HT-29 (cell line): ENCODE data around the gene TRERF1. TPM values are rescaled to one million over a fixed set of nuclear protein-coding genes. Genes with fewer than 3 reads are reported as not detected.

Experiments used
- DNase-seq: peaks from one replicate; pipeline ENCODE4 v3.0.0-alpha.2; 2015; ENCODE audit warnings: low spot score
- total RNA-seq: library from RNA; depleted of rRNA; stranded (reverse); fragments of >200 nt; shearing (Covaris generic); gene quantifications from 2 replicates; pipeline ENCODE4 v1.2.3, GENCODE V29; 2014

TRERF1 gene
- total RNA-seq, 1 experiment from 2014 or later: 6.8 TPM

DNA sequence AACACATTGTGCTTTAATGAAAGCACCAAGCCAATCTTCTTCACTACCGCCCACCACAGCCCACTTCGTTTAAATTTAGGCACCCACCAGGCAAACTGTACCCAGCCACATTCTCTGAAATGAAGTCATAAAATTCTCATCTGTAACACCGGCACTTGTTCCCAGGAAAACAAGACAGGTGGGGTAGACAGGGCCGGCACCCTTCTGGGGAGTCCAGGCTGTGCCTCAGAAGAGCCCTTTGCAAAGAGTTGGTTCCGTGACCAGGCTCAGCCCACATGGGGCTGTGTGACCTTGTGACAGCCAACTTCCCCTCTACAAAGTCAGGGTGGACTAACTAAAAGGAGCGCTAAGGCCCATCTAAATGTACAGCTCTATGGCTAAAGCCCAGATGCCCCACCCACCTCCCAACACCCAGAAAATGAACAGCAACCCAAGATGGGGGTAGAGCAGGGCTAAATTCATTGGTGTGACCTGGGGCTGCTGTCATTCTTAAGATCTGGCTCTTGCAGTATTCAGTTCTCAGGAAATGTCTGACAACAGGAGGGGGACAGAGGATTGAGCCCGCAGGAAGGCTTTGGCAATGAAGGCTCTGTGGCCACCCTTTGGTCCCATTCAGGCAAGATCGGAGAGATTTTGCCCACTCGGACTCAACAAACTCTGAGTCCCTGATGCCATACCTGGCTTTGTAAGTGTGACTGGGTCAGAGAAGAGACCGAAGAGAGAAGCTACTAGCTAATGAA is 56.7 kb downstream of the TRERF1 start:
- no peak for DNase-seq

DNA sequence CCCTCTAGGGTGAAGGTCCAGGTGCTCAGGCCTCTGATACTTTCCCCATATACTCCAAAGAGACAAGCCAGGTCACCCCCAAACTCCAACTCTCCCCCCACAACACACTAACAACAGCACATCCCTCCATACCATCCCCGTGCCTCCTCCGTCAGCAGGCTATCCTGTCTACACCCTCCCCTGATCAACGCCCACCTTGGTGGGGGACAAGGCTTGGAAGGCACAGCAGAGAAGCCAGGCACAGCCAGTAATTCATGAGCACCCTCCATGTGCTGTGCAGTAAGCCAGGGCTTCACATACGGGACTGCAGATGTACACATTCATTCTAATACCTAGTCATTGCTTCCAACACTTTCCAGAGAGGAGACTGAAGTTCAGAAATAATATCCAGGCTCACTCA is 57.6 kb downstream of the TRERF1 start:
- DNase-seq: no peak

DNA sequence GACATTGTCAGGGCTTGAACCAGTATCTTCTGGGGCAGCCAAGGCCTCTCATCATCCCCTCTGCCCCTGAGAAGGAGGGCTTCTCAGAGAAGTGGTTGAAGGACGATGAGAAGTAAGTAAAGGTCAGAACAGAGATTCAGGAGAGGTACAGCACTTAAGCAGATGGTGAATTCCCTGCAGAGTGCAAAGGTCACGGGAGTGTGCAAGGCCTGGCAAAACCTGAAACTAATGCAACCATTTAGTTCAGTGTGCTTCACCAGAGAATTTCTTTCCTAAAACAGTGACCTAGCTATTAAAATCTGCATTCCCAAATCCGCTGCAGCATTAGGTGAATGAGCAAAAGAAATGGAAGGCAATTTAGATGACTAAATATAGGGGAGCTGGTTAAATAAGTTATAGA is 58.4 kb downstream of the TRERF1 start:
- DNase-seq: no peak

DNA sequence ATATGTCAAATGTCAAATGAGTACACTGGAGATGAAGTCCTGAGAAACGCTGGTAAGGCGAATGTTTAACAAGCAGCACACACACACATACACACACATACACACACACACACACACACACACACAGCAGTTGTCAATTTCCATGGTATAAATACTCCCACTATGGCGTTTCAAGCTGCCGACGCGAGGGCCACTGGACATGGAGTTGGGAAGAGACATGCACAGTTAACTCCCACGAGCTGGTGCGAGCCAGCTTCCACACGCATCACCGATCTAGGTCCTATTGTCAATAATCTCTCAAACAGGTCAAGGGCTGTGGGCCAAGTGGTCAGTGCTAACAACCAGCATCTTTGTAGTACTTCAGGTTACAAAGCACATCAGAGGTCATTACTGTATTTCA is 58.9 kb downstream of the TRERF1 start:
- DNase-seq: no peak

DNA sequence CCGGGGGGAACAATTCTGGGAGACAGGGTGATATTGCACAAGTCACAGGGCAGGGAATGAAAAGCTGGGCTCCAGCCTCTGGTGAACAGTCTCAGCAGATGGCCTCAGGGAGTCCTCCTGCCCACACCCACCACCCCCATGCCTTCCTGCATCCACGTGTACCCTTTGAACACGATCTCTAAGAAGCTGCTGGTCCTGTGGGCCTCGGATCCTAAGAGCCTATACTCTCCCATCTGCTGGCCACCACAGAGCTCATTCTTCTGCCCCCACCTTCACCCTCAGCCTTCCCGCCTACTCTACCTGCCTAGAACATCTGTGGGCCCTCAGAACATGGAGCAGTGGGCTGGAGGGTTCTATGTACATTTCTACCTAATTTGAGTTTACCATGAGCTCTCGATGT is 60.3 kb downstream of the TRERF1 start:
- no peak for DNase-seq

DNA sequence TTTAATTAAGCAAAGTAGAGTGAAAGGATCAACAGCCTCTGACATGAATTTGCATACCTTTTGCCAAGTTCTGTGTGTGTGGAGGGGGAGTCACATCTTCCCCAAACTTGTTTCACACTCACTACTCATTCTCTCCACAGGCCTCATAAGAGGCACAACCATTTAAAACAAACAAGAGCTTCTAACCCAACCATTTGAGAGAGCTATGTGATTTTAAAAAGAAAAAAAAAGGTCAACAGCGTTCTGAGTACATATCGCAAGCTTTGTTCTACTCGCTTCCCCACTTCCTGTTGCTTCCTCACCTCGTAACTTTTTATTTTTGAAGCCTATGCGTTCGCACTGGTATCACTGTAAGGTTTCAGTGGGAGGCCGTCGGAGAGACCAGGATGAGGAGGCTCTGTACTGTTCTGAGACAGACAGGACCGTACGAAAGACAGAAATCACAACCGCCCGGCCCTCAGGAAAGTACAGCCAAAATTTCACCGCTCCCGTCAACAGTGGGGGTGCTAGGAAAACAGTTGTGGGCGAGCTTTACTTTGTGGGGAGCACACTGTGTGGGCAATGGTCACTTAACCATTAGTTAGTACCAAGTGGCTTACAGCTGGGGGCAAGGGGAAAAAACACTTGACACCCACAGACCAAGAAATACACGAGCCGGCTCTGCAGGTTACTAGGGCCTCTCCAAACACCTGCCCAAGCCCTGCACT is 61.3 kb downstream of the TRERF1 start:
- no peak for DNase-seq

DNA sequence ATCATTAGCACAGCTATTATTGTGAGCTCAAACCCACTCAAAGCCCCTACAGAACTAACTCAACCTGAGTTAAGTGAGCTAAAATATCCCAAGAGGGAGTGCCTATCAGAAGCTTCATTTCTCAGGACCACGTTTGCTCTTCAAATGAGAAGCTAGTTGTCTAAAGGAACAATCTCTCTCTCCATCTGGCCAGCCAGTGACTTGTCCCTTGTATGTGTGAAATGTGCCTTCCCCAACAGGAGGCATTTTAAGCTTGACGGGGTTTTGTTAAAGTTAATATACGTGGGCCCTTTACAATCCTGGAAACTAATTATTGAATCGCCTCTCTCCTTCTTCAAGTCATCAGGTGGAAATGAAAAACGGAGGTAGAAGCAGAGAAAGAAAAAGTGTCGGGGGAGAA is 62.0 kb downstream of the TRERF1 start:
- DNase-seq: no peak

DNA sequence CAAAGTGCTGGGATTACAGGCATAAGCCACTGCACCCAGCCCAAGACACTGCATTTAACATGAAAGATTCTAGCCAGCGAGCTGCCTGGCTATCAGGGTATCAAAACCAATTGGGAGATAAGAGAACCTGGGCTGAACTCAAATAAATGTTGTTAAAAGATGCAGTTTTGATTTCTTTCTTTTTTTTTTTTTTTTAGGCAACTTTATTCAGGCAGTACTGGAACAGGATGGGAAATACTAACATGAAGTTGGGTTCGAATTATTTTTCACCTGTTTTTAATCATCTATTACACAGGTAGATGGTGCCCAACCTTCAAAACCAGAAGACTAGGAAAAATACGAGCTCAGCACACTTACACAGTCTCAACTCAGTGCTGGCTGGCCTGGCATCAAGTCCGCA is 63.7 kb downstream of the TRERF1 start:
- DNase-seq: no peak

DNA sequence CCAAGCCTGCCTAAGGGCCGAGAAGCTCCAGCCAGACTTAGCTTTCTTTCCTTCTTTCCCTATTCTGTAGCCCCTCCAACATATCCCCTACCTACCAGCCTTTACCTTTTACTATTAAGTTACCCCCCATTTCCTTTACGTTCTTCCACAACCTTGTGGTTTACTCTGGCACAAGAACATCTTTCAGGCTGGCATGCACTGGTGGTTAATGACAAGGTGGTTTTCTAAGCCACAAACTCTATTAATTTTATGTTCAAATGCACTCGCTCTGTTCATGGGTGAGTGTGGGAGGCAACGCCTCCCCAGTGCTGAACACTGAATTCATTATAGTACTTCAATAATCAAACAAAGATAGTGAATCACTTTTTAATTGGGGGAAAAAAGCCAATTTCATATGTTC is 64.4 kb downstream of the TRERF1 start:
- no peak for DNase-seq

DNA sequence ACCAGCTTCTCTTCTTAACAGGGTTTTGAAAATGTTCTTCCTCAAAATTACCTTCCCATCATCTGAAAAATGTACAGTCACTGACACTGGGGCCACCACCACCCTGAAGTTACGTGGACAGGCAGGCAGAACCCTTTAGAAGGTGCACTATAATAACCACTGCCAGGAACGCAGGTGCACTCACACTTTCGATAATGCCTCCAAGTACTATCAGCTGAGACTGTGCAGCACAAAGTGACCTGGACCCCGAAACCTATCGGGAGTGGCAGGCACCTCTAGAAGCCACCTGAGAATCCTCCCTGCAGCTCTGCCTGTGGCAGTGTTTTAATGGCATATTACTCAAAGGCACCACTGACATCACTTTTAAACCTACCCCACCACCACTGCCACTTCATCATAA is 66.4 kb downstream of the TRERF1 start:
- DNase-seq: no peak

DNA sequence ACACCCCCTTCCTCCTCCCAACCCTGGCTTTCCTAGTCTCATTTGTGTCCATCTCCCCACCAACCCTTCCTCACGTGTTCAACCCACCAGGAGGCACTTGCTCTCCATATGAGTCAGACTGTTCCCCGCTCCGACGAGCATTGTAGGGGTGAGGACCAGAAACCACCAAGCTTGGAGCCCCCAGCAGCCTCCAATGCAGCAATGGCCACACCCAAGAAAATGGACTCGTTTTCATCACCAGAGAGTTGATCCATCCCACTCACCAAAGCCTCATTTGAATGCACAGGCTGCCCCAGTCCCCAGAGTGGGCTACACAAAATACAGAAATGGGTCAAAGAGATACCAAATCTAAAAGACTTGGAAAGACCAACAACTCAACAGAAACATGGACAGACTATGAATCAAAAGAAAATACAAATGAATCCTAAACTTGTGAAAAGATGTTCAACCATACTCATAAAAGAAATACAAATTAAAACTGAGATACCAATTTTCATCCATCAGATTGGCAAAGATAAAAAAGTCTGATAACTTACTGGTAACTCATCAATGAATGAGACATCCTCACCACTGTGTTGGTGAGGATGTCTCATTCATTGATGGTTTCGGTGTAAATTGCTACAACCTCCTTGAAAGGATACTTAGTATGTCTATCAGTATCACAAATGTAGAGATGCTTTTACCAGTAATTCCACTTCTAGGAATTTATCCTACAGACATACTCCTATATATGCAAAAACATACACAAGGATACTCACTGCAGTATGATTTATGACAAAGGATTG is 68.1 kb downstream of the TRERF1 start:
- DNase-seq: no peak

DNA sequence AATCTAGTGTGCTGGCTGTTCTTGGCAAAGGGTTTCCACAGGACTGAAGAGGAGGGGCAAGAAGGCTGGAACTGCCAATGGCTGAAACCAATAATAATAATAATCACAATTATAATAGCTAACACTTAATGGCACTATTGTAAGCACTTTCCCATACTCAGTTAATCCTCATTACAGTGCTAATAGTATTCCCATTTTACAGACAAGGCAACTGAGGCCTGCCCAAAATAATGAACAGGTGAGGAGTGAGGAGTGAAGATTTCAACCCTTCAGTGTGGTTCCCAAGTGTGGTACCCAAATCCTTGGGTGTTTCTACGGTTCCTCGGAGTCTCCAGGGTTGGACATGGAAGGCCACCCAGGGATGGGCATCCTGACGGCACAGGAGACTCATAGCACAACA is 69.9 kb downstream of the TRERF1 start:
- no peak for DNase-seq

DNA sequence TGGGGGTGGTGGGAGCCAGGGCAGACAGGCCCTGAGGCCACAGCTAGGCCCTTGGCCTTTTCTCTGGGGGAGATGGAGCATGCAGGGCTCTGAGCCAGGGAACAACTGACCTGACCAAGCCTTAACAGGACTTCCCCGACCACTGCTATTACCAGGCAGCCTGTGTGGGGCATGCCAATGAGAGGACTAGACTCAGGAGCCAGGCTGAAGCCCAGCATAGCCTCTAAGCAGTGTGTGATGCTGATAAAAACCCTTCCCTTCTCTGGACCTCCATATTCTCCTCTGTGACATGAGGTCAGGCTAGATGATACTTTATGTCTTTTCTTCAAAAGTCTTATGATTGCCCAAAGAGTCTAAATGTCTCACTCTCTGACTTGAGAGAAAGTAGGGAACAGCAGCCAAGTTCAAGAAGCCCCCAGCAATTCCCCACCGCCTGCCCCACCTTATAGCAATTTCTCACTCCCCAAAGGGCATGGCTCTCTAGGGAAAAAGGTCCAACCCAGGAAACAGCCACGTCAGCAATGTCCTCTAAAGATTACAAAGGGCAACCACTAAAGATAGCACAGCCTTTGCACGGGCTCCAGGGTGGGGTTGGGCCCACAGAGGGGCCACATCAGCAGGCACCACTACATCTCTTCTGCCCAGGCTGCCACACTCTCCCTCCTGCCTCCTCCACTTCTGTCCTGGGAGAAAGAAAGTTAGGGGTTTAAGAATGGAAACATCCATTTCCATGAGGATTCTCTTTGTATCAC is 71.3 kb downstream of the TRERF1 start:
- no peak for DNase-seq

DNA sequence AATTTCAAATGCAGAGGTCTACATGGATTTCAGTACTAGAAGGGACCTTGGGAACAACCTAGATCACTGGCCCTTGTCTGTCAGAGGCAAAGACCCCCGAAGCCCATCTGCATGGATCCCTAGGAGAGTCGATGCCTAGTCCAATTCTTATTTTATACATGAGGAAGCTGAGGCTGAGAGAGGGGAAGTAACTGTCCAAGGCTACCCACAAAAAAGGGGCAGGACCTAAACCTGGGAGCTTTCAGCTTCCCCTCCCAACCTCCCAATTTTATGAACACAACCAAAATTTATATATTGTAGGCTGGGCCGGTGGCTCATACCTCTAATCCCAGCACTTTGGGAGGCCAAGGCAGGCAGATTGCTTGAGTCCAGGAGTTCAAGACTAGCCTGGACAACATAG is 73.2 kb downstream of the TRERF1 start:
- DNase-seq: no peak

DNA sequence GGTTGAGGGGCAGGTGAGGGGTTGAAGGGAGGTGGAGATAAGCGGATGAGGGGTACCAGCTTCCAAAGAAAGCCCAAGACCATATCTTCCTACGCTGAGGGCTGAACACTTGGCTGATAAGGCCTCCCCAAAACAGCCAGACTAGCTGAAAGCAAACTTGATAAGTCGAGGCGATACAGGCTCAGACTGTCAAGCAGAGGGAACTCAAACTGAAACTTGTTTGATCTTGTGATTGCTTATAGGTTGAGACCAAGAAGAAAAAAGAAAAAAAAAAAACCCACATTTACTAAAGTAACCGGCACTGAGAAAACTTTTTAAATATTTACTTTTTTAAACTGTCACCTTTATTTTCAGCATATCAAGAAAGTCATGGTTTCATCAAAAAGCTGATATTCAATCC is 73.6 kb downstream of the TRERF1 start:
- no peak for DNase-seq

DNA sequence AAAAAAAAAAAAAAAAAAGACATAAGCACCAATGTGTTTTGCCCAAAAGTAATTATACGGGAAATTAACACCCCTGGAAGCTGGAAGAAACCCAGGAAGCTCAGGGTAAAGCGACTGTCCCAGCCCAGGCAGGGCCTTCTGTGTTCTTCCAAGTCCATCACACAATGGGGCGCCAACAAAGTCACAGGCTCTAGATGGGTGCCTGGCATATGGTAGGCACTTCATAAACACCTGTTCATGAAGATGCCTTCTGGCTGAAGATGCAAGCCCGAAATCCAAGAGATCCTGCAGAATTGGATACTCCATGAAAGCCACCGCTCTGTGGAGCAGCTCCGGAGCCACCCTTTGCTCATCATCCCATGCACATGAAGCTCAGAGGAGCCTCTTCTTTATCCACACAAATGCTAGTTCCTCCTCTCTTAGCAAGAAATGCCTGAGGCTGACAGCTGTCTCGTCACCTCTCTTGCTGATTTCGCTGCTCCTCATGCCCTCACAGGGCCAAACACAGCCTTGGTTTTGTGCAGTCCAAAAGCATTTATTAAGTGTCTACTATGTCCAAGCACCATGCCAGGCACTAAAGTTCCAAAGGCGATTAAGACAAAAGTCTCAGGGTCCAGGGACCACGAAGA is 76.6 kb downstream of the TRERF1 start:
- no peak for DNase-seq

DNA sequence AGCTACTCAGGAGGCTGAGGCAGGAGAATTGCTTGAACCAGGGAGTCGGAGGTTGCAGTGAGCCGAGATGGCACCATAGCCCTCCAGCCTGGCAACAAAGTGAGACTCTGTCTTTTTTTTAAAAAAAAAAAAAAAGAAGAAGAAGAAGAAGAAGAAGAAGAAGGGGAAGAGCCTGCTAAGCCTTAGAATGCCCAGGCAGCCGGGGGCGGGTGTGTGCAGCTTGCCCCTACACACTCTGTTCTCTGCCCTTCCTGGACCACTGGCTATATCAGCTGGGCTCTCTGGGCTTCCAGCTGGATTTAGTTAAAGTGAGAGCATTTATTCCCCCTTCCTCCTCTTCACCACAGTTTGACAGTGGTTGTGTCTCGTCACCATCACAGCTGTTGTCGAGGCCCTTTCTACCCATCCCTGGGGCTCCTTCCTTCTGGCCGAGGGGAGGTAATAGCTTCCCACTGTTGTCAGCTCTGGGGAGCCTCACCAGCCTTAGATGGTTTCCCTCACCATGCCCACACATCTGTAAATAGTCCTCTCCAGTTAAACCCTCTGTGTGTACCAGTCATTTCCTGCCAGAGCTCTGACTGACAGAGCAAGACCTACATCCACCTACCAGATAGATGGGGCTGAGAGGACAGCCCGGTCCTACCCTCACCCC is 77.6 kb downstream of the TRERF1 start:
- DNase-seq: no peak

DNA sequence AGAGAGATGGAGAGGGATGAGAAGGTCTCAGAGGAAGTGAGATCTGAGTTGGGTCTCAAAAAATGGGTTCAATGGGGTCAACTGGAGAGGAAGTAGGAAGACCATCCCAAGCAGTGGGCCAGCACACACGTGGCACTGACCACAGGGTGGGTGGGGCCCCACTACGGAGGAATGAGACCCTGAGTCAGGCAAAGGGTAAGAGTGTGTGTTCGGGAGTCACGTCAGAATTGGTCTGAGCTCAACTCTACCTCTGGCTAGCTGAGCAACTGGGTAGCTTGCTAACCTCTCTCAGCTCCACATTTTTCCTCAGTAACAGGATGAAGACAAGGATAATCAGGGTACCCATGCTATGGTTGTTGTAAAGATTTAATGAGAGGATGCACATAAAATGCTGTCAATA is 79.0 kb downstream of the TRERF1 start:
- DNase-seq: no peak

DNA sequence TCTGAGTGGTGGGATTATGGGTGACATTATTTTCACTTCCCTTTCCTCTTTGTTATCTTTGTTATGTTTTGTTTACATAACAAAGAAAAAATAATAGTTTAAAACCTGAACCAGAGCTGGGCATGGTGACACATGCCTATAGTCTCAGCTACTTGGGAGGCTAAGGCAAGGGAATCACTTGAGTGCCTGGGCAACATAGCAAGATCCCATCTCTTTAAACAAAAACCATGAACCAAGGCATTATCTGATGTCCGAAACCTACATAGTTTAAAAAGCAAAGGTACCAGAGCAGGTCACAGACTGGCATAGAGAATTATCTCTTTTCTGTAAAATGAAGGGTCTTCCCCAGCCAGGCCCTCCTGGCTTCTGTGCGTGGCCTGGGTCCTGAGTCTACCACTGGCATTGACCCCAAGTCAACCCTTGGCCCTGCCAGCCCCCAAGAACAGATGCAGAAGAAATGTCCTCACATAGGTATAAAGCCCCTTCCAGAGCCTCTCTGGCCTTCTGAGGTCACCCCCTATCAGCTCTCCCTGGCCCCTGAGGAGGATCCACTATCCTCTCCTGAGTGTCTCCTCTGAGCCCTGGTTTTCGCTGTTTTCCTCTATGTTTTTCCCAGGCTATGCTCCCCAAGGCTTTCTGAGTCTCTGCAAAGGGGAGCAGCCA is 81.3 kb downstream of the TRERF1 start:
- DNase-seq: no peak

DNA sequence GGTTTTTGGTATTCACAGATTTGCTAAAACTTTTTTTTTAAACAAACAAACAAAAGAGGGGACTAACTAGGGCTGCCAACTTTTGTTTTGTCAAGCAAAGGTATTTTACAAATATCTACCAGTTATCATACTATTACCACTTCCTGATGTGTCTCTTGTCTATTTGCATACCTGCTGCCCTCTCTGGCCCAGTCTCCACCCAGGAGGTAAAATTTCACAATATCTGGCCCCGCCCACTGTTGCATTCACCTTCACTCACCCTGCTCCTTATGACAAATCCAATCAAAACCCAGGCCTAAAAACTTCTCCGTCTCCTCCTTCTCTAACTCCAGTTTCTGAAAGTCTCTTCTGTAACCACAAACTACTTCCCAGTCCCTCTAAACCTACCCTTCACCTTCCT is 82.2 kb downstream of the TRERF1 start:
- peak; percentile 33 for DNase-seq
